Adrenal gland (tissue), 5 donors: ENCODE data around the gene ITGA6.

Experiments
- CTCF ChIP-seq, 6 experiments: fragments of 450-650 bp in 4 of 6; fragments of 200-600 bp in 2 of 6; sonication (generic) in 1 of 6; IDR thresholded peaks; 1 replicate in 5 of 6; 2 replicates in 1 of 6; pipeline versions ENCODE4 v1.5.1 to v1.8.0; 2016 to 2021; ENCODE audit warnings: antibody characterized with exemption in 6 of 6, mild to moderate bottlenecking in 2 of 6, moderate library complexity in 1 of 6
- POLR2A ChIP-seq, 2 donors: fragments of 450-650 bp; IDR thresholded peaks; one replicate each; pipeline ENCODE4 v1.6.1; 2017; ENCODE audit warnings: antibody characterized with exemption in 2 of 2, mild to moderate bottlenecking in 2 of 2, moderate library complexity in 1 of 2
- donor health status: DM: no; HTN: no; CAD: no.

DNA sequence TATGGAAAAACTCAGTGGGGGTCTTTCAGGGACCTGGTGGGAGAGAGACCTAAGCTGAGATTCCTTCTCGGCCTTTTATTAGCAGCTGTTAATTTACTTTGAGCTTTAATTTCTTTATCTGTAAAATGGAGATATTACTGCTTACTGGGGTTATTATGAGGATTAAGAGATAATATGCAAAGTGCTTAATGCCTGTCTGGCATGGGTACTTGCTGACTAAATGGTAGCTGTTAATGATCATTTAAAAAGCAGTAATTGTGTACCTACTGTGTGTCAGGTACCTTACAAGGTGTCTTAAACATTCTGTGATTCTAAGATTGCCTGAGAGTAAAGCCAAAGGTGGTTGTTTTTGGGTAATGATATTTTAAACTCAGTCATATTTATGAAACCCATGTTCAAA, 2.6 kb downstream of the ITGA6 start:
- no peak for TF ChIP-seq CTCF (IDR thresholded peaks at IDR 0.05)
- TF ChIP-seq POLR2A (IDR thresholded peaks at IDR 0.05) = no peak
